ENCODE results near the gene ENTPD8.
"Not testable (repeated sequence)": the region's sequence is repeated elsewhere in the genome, so short reads cannot be mapped to it uniquely, and the experiment has no call there.

ENTPD8 gene

GRCh38 chr9:137460363-137461315 is 19.5 kb upstream of the ENTPD8 start:
- no peak overlapping the region for H3K4me3 ChIP-seq (ENCODE audit: low read depth, low read length)

GRCh38 chr9:137459601-137460362 is 18.6 kb upstream of the ENTPD8 start:
- no peak for DNase-seq (ENCODE audit: low read depth)
- peak overlapping the region; percentile 83 for H3K4me3 ChIP-seq (ENCODE audit: low read depth, low read length)

More at GRCh38 chr9:137460363-137461315, 19.5 kb upstream of the ENTPD8 start:
- DNase-seq (ENCODE audit: low read depth), result no peak

GRCh38 chr9:137459152-137459600 is 18.0 kb upstream of the ENTPD8 start, which contains the start of gene NSMF:
Gene NSMF, minus strand, starts transcription at chr9:137459334. Its CDS starts 232 bp downstream, at chr9:137459102.
- DNase-seq (ENCODE audit: low read depth), result peak; percentile 48
- peak within 1 kb of the TSS; percentile 83 for H3K4me3 ChIP-seq (ENCODE audit: low read depth, low read length)

GRCh38 chr9:137458194-137459151 is 17.3 kb upstream of the ENTPD8 start:
- H3K4me3 ChIP-seq (ENCODE audit: low read depth, low read length), result peak overlapping the region; percentile 83
- DNase-seq (ENCODE audit: low read depth), result no peak

GRCh38 chr9:137457406-137458193 is 16.4 kb upstream of the ENTPD8 start:
- no peak for DNase-seq (ENCODE audit: low read depth)
- H3K4me3 ChIP-seq (ENCODE audit: low read depth, low read length), result peak overlapping the region; percentile 83

GRCh38 chr9:137456864-137457405 is 15.8 kb upstream of the ENTPD8 start:
- DNase-seq (ENCODE audit: low read depth), result no peak
- H3K4me3 ChIP-seq (ENCODE audit: low read depth, low read length), result no peak overlapping the region

- peak; percentile 25 for DNase-seq (ENCODE audit: low read depth)
- no peak overlapping the region for H3K4me3 ChIP-seq (ENCODE audit: low read depth, low read length)
Observed at GRCh38 chr9:137456061-137456863, 15.1 kb upstream of the ENTPD8 start.

GRCh38 chr9:137455359-137455991 is 14.3 kb upstream of the ENTPD8 start:
- H3K4me3 ChIP-seq (ENCODE audit: low read depth, low read length), result no peak overlapping the region
- no peak for DNase-seq (ENCODE audit: low read depth)

- H3K4me3 ChIP-seq (ENCODE audit: low read depth, low read length), result no peak overlapping the region
- DNase-seq (ENCODE audit: low read depth), result no peak
Observed at GRCh38 chr9:137454597-137455358, 13.6 kb upstream of the ENTPD8 start.

- DNase-seq (ENCODE audit: low read depth), result no peak
- H3K4me3 ChIP-seq (ENCODE audit: low read depth, low read length), result peak overlapping the region; percentile 21
Observed at GRCh38 chr9:137454145-137454596, 13.0 kb upstream of the ENTPD8 start.

GRCh38 chr9:137453643-137454081 is 12.5 kb upstream of the ENTPD8 start:
- peak; percentile 27 for DNase-seq (ENCODE audit: low read depth)
- peak overlapping the region; percentile 37 for H3K4me3 ChIP-seq (ENCODE audit: low read depth, low read length)

- peak overlapping the region; percentile 37 for H3K4me3 ChIP-seq (ENCODE audit: low read depth, low read length)
- no peak for DNase-seq (ENCODE audit: low read depth)
Observed at GRCh38 chr9:137452761-137453642, 11.8 kb upstream of the ENTPD8 start.

GRCh38 chr9:137452006-137452760 is 11.0 kb upstream of the ENTPD8 start:
- no peak overlapping the region for H3K4me3 ChIP-seq (ENCODE audit: low read depth, low read length)
- DNase-seq (ENCODE audit: low read depth), result no peak

- DNase-seq (ENCODE audit: low read depth), result not testable (repeated sequence)
Observed at GRCh38 chr9:137451264-137452005, 10.3 kb upstream of the ENTPD8 start.

More at GRCh38 chr9:137451264-137452005, 10.3 kb upstream of the ENTPD8 start:
- H3K4me3 ChIP-seq (ENCODE audit: low read depth, low read length), result not testable (repeated sequence)

All from skeletal muscle cell (primary cell).